ENCODE results near the gene ADAMTSL5. TPM values are rescaled to one million over a fixed set of nuclear protein-coding genes. Genes with fewer than 3 reads are reported as not detected.

ADAMTSL5 gene
- polyA plus RNA-seq, 1 donor from 2014 or later, result not detected

DNA sequence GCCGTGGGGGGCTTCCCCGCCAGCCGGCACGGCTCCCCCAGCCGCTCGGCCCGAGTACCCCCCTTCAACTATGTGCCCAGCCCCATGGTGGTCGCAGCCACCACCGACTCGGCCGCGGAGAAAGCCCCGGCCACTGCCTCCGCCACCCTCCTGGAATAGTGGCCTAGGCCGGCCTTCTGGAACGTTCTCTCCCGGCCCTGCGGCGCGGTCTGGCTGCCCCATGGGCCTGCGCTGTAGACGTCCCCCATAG lies 42.8 kb downstream of the ADAMTSL5 start:
- peak overlapping the region; percentile 50 for H3K9ac ChIP-seq (ENCODE audit: low read length)
- no peaks in the 10 kb centered on the region for H3K9me2 ChIP-seq (ENCODE audit: insufficient read depth, low read length)
- H3K27ac ChIP-seq (ENCODE audit: low read length), result no peak overlapping the region
- no peak for TF ChIP-seq EP300 (conservative IDR thresholded peaks at IDR 0.05; ENCODE audit: poor library complexity, severe bottlenecking)
- TF ChIP-seq POLR2AphosphoS5 (IDR thresholded peaks at IDR 0.05), result no peak
- TF ChIP-seq, protein P1, sequence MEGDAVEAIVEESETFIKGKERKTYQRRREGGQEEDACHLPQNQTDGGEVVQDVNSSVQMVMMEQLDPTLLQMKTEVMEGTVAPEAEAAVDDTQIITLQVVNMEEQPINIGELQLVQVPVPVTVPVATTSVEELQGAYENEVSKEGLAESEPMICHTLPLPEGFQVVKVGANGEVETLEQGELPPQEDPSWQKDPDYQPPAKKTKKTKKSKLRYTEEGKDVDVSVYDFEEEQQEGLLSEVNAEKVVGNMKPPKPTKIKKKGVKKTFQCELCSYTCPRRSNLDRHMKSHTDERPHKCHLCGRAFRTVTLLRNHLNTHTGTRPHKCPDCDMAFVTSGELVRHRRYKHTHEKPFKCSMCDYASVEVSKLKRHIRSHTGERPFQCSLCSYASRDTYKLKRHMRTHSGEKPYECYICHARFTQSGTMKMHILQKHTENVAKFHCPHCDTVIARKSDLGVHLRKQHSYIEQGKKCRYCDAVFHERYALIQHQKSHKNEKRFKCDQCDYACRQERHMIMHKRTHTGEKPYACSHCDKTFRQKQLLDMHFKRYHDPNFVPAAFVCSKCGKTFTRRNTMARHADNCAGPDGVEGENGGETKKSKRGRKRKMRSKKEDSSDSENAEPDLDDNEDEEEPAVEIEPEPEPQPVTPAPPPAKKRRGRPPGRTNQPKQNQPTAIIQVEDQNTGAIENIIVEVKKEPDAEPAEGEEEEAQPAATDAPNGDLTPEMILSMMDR (IDR thresholded peaks at IDR 0.05; ENCODE audit: poor library complexity, severe bottlenecking), result no peak
- TF ChIP-seq EZH2 (IDR thresholded peaks at IDR 0.05; ENCODE audit: borderline replicate concordance, insufficient read depth, low read length, poor library complexity, severe bottlenecking), result no peak
- no peak for TF ChIP-seq RAD21 (conservative IDR thresholded peaks at IDR 0.05)
- TF ChIP-seq, protein P2, sequence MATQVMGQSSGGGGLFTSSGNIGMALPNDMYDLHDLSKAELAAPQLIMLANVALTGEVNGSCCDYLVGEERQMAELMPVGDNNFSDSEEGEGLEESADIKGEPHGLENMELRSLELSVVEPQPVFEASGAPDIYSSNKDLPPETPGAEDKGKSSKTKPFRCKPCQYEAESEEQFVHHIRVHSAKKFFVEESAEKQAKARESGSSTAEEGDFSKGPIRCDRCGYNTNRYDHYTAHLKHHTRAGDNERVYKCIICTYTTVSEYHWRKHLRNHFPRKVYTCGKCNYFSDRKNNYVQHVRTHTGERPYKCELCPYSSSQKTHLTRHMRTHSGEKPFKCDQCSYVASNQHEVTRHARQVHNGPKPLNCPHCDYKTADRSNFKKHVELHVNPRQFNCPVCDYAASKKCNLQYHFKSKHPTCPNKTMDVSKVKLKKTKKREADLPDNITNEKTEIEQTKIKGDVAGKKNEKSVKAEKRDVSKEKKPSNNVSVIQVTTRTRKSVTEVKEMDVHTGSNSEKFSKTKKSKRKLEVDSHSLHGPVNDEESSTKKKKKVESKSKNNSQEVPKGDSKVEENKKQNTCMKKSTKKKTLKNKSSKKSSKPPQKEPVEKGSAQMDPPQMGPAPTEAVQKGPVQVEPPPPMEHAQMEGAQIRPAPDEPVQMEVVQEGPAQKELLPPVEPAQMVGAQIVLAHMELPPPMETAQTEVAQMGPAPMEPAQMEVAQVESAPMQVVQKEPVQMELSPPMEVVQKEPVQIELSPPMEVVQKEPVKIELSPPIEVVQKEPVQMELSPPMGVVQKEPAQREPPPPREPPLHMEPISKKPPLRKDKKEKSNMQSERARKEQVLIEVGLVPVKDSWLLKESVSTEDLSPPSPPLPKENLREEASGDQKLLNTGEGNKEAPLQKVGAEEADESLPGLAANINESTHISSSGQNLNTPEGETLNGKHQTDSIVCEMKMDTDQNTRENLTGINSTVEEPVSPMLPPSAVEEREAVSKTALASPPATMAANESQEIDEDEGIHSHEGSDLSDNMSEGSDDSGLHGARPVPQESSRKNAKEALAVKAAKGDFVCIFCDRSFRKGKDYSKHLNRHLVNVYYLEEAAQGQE (IDR thresholded peaks at IDR 0.05; ENCODE audit: borderline replicate concordance), result no peak
- no peak for TF ChIP-seq TAF1 (IDR thresholded peaks at IDR 0.05; ENCODE audit: low read depth)
- H3K36me3 ChIP-seq (ENCODE audit: insufficient read depth, low read length), result no peaks in the 10 kb centered on the region
- no peak overlapping the region for H3K4me2 ChIP-seq (ENCODE audit: low read length)
- H3K79me2 ChIP-seq (replicated peaks; ENCODE audit: insufficient read depth, low read length), result peaks cover 5% of the 10 kb centered on the region
- no peak overlapping the region for H2AFZ ChIP-seq (ENCODE audit: low read depth, low read length)
- no peaks in the 10 kb centered on the region for H3K9me3 ChIP-seq (ENCODE audit: low read length)
- H3F3A ChIP-seq (ENCODE audit: insufficient read depth, low read length, poor library complexity, severe bottlenecking), result no peaks in the 10 kb centered on the region
- peak overlapping the region; percentile 53 for H3K4me3 ChIP-seq (ENCODE audit: low read length)
- peaks cover 60% of the 10 kb centered on the region for H4K20me1 ChIP-seq (ENCODE audit: insufficient read depth)
- no peaks in the 10 kb centered on the region for H3K27me3 ChIP-seq (ENCODE audit: insufficient read depth, low read depth, low read length)

DNA sequence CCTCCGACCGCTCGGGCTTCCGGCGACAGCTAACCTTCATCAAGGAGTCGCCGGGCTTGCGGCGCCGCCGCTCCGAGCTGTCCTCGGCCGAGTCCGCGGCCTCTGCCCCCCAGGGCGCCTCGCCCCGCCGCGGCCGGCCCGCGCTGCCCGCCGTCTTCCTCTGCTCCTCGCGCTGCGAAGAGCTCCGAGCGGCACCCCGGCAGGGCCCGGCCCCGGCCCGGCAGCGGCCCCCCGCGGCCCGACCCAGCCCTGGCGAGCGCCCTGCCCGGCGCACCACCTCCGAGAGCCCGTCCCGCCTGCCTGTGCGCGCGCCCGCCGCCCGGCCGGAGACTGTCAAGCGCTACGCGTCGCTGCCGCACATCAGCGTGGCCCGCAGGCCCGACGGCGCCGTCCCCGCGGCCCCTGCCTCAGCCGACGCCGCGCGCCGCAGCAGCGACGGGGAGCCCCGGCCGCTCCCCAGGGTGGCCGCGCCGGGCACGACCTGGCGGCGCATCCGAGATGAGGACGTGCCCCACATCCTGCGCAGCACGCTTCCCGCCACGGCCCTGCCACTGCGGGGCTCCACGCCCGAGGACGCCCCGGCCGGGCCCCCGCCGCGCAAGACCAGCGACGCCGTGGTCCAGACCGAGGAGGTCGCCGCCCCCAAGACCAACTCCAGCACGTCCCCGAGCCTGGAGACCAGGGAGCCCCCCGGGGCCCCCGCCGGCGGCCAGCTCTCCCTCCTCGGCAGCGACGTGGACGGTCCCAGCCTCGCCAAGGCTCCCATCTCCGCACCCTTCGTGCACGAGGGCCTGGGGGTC lies 43.4 kb downstream of the ADAMTSL5 start:
- no peak overlapping the region for H3K4me2 ChIP-seq (ENCODE audit: low read length)
- H3K36me3 ChIP-seq (ENCODE audit: insufficient read depth, low read length), result no peaks in the 10 kb centered on the region
- no peak overlapping the region for H3K27ac ChIP-seq (ENCODE audit: low read length)

More for the DNA sequence above, 43.4 kb downstream of the ADAMTSL5 start:
- TF ChIP-seq, protein P2 (IDR thresholded peaks at IDR 0.05; ENCODE audit: borderline replicate concordance), result no peak
- TF ChIP-seq RAD21 (conservative IDR thresholded peaks at IDR 0.05), result no peak
- no peak for TF ChIP-seq TAF1 (IDR thresholded peaks at IDR 0.05; ENCODE audit: low read depth)
- no peak for TF ChIP-seq POLR2AphosphoS5 (IDR thresholded peaks at IDR 0.05)
- TF ChIP-seq MXI1 (conservative IDR thresholded peaks at IDR 0.05; ENCODE audit: poor library complexity, severe bottlenecking), result no peak
- TF ChIP-seq, protein P1 (IDR thresholded peaks at IDR 0.05; ENCODE audit: poor library complexity, severe bottlenecking), result no peak
- no peak for TF ChIP-seq EP300 (conservative IDR thresholded peaks at IDR 0.05; ENCODE audit: poor library complexity, severe bottlenecking)
- no peak for TF ChIP-seq EZH2 (IDR thresholded peaks at IDR 0.05; ENCODE audit: borderline replicate concordance, insufficient read depth, low read length, poor library complexity, severe bottlenecking)
- H3K9ac ChIP-seq (ENCODE audit: low read length), result peak overlapping the region; percentile 50
- H3K79me2 ChIP-seq (replicated peaks; ENCODE audit: insufficient read depth, low read length), result peaks cover 5% of the 10 kb centered on the region
- no peak overlapping the region for H3K4me3 ChIP-seq (ENCODE audit: low read length)
- H3K9me3 ChIP-seq (ENCODE audit: low read length), result no peaks in the 10 kb centered on the region
- no peaks in the 10 kb centered on the region for H3K27me3 ChIP-seq (ENCODE audit: insufficient read depth, low read depth, low read length)
- no peak overlapping the region for H2AFZ ChIP-seq (ENCODE audit: low read depth, low read length)
- no peaks in the 10 kb centered on the region for H3F3A ChIP-seq (ENCODE audit: insufficient read depth, low read length, poor library complexity, severe bottlenecking)
- peaks cover 61% of the 10 kb centered on the region for H4K20me1 ChIP-seq (ENCODE audit: insufficient read depth)
- H3K9me2 ChIP-seq (ENCODE audit: insufficient read depth, low read length), result no peaks in the 10 kb centered on the region

Measured in neural cell (in vitro differentiated cells).